ENCODE measurements around the gene TASP1. TPM values are rescaled to one million over a fixed set of nuclear protein-coding genes. Genes with fewer than 3 reads are reported as not detected.

TASP1 gene, protein sequence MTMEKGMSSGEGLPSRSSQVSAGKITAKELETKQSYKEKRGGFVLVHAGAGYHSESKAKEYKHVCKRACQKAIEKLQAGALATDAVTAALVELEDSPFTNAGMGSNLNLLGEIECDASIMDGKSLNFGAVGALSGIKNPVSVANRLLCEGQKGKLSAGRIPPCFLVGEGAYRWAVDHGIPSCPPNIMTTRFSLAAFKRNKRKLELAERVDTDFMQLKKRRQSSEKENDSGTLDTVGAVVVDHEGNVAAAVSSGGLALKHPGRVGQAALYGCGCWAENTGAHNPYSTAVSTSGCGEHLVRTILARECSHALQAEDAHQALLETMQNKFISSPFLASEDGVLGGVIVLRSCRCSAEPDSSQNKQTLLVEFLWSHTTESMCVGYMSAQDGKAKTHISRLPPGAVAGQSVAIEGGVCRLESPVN
- 27.0 and 27.4 TPM in 2 replicates for total RNA-seq

DNA sequence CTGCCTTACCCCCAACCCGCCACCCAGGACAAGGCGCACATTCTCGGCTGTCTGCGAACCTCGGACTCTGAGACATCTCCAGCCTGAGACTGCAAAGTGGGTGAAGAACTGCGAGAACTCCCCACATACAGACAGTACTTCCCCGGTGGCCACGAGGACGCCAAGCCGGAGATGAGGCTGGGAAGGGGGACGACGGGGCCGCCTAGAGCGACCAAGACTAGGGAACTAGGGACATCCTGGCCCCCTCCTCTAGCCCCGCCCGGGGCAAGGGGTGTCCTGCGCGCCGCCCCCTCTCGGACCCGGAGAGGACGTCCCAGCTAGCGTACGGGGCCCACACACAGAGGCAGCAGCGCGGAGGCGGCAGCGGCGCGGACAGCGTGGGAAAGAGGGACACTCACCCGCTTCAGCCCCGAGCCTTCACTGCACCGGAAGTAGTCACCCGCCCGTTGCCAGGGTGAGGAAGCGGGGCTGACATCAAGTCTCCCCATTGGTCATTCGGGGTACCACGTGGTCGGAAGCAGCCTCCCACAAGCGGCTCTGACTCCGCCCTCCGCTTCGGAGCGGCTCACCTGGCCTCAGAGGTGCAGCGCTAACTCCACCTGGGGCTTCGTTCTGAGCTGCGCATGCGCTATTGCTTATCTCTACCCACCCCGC, at the start of gene TASP1:
Gene TASP1, minus strand, starts transcription at position 437 of the 654 bp plus-strand sequence. CDS start 8,854 bp downstream, outside the sequence.

Other genes starting within 250 kb of the TASP1 start
- gene ESF1, start 146.0 kb upstream of the TASP1 start, total RNA-seq: 13.3 and 16.3 TPM in 2 replicates
- gene NDUFAF5, start 146.1 kb upstream of the TASP1 start, total RNA-seq: 17.7 and 24.3 TPM in 2 replicates

Data from articular chondrocyte of knee joint (primary cell).